ENCODE results near the gene DTNB. TPM values are rescaled to one million over a fixed set of nuclear protein-coding genes. Genes with fewer than 3 reads are reported as not detected.

Gene DTNB
- total and polyA plus RNA-seq, 2 donors (not counting 1 experiment from before 2014, with no cell fraction given) = 5.1 to 5.4 TPM

DNA sequence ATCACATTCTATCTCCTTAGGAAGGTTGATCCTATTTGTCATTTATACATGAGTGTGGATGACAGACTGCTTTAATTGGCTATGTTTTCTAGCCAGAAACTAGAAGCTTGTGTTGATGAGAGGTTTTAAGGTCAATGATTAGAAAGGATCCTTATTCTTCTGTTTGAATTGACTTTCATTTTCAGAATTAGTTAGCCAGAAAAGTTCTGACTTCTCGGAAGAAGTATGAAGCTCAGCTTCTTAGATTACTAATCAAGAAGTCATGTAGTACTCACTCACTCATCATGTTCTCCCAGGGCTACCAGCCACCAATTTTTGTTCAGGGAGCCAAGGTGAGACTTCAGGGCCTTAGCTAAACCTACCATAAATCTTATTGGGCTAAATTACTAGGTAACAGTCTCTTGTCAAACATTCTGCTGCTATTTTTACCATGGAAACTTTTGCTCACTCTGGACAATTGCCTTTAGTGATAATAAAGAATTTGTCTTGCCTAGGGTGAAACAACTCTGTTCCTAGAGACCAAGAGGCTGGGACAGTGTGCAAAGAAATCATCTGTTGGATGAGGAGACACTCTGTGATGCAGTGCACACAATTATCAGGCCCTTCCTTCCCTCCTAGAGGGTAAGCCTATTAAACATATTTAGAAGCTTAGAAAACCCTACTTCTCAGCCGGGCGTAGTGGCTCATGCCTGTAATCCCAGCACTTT lies 220.0 kb downstream of the DTNB start:
- DNase-seq (ENCODE audit: low read depth in 2 of 2) = peak in 1 of 2 donors; percentile 48
- no peaks in the 10 kb centered on the region for H3K4me1 ChIP-seq (ENCODE audit: control insufficient read depth, extremely low read depth, insufficient read depth, low read length)

DNA sequence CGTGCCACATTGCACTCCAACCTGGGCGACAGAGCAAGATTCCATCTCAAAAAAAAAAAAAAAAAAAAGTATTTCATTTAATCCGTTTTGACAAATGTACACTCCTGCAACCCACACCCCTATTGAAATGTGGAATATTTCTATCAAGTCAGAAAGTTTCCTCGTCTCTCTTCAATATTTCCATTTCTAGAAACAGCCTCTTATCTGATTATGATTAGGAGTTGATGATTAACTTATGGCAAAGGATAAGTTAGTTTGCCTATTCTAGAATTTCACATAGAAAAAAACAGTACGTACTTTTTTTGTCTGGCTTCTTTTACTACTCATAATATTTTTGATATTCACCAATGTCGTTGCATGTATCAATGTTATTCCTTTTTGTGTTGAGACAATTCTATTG lies 224.6 kb downstream of the DTNB start:
- no peaks in the 10 kb centered on the region for H4K20me1 ChIP-seq (ENCODE audit: control insufficient read depth, extremely low read depth, insufficient read depth, low read length)
- H3K9me3 ChIP-seq (ENCODE audit: control insufficient read depth, insufficient read depth, low read depth, low read length) = no peaks in the 10 kb centered on the region
- H3K27me3 ChIP-seq (ENCODE audit: control insufficient read depth, insufficient read depth, low read length) = no peaks in the 10 kb centered on the region
- no peaks in the 10 kb centered on the region for H3K79me2 ChIP-seq (ENCODE audit: control insufficient read depth, insufficient read depth, low read length)
- no peaks in the 10 kb centered on the region for H3K36me3 ChIP-seq (ENCODE audit: control insufficient read depth, insufficient read depth, low read length)
- DNase-seq (ENCODE audit: low read depth in 2 of 2) = no peak
- no peak overlapping the region for H3K27ac ChIP-seq (ENCODE audit: insufficient read depth, low read length)
- no peak for TF ChIP-seq EZH2 (IDR thresholded peaks at IDR 0.05; ENCODE audit: low read length, missing control alignments)
- TF ChIP-seq, protein P1, sequence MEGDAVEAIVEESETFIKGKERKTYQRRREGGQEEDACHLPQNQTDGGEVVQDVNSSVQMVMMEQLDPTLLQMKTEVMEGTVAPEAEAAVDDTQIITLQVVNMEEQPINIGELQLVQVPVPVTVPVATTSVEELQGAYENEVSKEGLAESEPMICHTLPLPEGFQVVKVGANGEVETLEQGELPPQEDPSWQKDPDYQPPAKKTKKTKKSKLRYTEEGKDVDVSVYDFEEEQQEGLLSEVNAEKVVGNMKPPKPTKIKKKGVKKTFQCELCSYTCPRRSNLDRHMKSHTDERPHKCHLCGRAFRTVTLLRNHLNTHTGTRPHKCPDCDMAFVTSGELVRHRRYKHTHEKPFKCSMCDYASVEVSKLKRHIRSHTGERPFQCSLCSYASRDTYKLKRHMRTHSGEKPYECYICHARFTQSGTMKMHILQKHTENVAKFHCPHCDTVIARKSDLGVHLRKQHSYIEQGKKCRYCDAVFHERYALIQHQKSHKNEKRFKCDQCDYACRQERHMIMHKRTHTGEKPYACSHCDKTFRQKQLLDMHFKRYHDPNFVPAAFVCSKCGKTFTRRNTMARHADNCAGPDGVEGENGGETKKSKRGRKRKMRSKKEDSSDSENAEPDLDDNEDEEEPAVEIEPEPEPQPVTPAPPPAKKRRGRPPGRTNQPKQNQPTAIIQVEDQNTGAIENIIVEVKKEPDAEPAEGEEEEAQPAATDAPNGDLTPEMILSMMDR (conservative IDR thresholded peaks at IDR 0.05 in 1 of 2, IDR thresholded peaks at IDR 0.05 in 1 of 2; ENCODE audit: low read depth in 1 of 2, low read length in 2 of 2) = no peak
- no peak overlapping the region for H3K4me3 ChIP-seq (replicated peaks in 1 of 4; ENCODE audit: control extremely low read depth in 1 of 4, insufficient read depth in 1 of 4, low read depth in 3 of 4, low read length in 4 of 4)
- H3K4me1 ChIP-seq (ENCODE audit: control insufficient read depth, extremely low read depth, insufficient read depth, low read length) = no peaks in the 10 kb centered on the region
- H2AFZ ChIP-seq (ENCODE audit: low read length) = no peak overlapping the region
- H3K9ac ChIP-seq (ENCODE audit: insufficient read depth, low read length) = no peak overlapping the region
- no peak overlapping the region for H3K4me2 ChIP-seq (ENCODE audit: extremely low read depth, insufficient read depth, low read length)

More for the DNA sequence above, 220.0 kb downstream of the DTNB start:
- Histone ChIP-seq H3K79me2 (ENCODE audit: control insufficient read depth, insufficient read depth, low read length) (no peaks in the 10 kb centered on the region), H4K20me1 (ENCODE audit: control insufficient read depth, extremely low read depth, insufficient read depth, low read length) (no peaks in the 10 kb centered on the region), H2AFZ (ENCODE audit: low read length) (no peak overlapping the region), H3K9me3 (ENCODE audit: control insufficient read depth, insufficient read depth, low read depth, low read length) (no peaks in the 10 kb centered on the region), H3K9ac (ENCODE audit: insufficient read depth, low read length) (no peak overlapping the region), H3K4me3 (replicated peaks in 1 of 4; ENCODE audit: control extremely low read depth in 1 of 4, insufficient read depth in 1 of 4, low read depth in 3 of 4, low read length in 4 of 4) (no peak overlapping the region), H3K27me3 (ENCODE audit: control insufficient read depth, insufficient read depth, low read length) (no peaks in the 10 kb centered on the region), H3K27ac (ENCODE audit: insufficient read depth, low read length) (no peak overlapping the region), H3K36me3 (ENCODE audit: control insufficient read depth, insufficient read depth, low read length) (no peaks in the 10 kb centered on the region), H3K4me2 (ENCODE audit: extremely low read depth, insufficient read depth, low read length) (no peak overlapping the region)
- TF ChIP-seq EZH2 (IDR thresholded peaks at IDR 0.05; ENCODE audit: low read length, missing control alignments) = no peak
- TF ChIP-seq, protein P1 (conservative IDR thresholded peaks at IDR 0.05 in 1 of 2, IDR thresholded peaks at IDR 0.05 in 1 of 2; ENCODE audit: low read depth in 1 of 2, low read length in 2 of 2) = no peak

DNA sequence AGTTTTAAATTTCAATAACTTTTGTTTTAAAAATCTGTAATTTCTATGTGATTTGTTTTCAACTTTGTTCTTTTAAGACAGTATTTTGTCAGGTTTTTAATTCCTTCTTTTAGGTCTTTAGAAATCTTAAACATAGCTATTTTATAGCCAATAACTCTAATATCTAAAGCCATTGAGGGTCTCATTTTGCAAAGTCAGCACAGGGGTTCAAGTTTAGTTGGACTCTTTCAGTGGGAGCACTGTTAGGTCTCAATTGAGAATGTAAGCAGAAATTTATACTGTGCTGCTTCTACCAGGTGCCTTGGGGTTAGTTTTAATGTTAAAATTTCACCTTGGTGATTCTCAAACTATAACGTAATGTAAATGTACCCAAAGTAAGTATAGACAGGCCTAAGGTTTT lies 226.4 kb downstream of the DTNB start:
- Histone ChIP-seq H3K4me2 (ENCODE audit: extremely low read depth, insufficient read depth, low read length) (no peak overlapping the region), H3K27me3 (ENCODE audit: control insufficient read depth, insufficient read depth, low read length) (no peaks in the 10 kb centered on the region), H3K9ac (ENCODE audit: insufficient read depth, low read length) (no peak overlapping the region), H3K79me2 (ENCODE audit: control insufficient read depth, insufficient read depth, low read length) (no peaks in the 10 kb centered on the region), H3K9me3 (ENCODE audit: control insufficient read depth, insufficient read depth, low read depth, low read length) (no peaks in the 10 kb centered on the region), H3K4me1 (ENCODE audit: control insufficient read depth, extremely low read depth, insufficient read depth, low read length) (no peaks in the 10 kb centered on the region), H3K27ac (ENCODE audit: insufficient read depth, low read length) (no peak overlapping the region), H2AFZ (ENCODE audit: low read length) (no peak overlapping the region), H3K4me3 (replicated peaks in 1 of 4; ENCODE audit: control extremely low read depth in 1 of 4, insufficient read depth in 1 of 4, low read depth in 3 of 4, low read length in 4 of 4) (no peak overlapping the region), H3K36me3 (ENCODE audit: control insufficient read depth, insufficient read depth, low read length) (no peaks in the 10 kb centered on the region), H4K20me1 (ENCODE audit: control insufficient read depth, extremely low read depth, insufficient read depth, low read length) (no peaks in the 10 kb centered on the region)
- no peak for DNase-seq (ENCODE audit: low read depth in 2 of 2)
- no peak for TF ChIP-seq EZH2 (IDR thresholded peaks at IDR 0.05; ENCODE audit: low read length, missing control alignments)
- TF ChIP-seq, protein P1 (conservative IDR thresholded peaks at IDR 0.05 in 1 of 2, IDR thresholded peaks at IDR 0.05 in 1 of 2; ENCODE audit: low read depth in 1 of 2, low read length in 2 of 2) = no peak

All from fibroblast of lung (primary cell).